GM12801 (cell line): ENCODE results near the gene RAPGEFL1.

ENCODE experiments used
- TF ChIP-seq, protein P1 (sequence below): IDR thresholded peaks from one replicate; pipeline ENCODE4 v1.5.1; 2011; ENCODE audit warnings: control low read depth; ENCODE audit not compliant: insufficient read length; ENCODE audit errors: extremely low read depth

The RAPGEFL1 gene

DNA sequence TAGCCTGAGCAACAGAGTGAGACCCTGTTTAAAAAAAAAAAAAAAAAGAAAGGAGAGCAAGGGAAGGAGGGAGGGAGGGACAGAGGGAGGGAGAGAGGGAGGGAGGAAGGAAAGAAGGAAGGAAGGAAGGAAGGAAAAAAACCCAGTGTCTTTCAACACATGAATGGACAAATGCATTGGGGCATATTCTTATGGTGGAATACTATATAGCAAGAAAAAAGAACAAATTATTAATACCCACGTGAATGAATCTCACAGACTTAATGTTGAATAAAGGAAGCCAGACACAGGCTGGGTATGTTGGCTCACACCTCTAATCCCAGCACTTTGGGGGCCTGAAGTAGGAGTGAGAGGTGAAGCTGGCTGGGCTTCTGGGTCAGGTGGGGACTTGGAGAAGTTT, 20.3 kb downstream of the RAPGEFL1 start:
- TF ChIP-seq, protein P1, sequence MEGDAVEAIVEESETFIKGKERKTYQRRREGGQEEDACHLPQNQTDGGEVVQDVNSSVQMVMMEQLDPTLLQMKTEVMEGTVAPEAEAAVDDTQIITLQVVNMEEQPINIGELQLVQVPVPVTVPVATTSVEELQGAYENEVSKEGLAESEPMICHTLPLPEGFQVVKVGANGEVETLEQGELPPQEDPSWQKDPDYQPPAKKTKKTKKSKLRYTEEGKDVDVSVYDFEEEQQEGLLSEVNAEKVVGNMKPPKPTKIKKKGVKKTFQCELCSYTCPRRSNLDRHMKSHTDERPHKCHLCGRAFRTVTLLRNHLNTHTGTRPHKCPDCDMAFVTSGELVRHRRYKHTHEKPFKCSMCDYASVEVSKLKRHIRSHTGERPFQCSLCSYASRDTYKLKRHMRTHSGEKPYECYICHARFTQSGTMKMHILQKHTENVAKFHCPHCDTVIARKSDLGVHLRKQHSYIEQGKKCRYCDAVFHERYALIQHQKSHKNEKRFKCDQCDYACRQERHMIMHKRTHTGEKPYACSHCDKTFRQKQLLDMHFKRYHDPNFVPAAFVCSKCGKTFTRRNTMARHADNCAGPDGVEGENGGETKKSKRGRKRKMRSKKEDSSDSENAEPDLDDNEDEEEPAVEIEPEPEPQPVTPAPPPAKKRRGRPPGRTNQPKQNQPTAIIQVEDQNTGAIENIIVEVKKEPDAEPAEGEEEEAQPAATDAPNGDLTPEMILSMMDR, result no peak

DNA sequence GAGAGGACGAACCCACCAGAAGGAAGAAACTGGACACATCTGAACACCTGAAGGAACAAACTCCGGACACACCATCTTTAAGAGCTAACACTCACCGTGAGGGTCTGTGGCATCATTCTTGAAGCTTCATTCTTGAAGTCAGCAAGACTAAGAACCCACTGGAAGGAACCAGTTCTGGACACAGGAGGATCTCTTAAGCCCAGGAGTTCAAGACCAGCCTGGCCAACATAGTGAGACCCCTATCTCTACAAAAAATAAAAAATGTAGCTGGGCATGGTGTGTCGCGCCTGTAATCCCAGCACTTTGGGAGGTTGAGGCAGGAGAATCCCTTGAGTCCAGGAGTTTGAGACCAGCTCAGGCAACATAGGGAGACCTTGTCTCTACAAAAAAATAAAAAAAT, 21.3 kb downstream of the RAPGEFL1 start:
- TF ChIP-seq, protein P1, result no peak

DNA sequence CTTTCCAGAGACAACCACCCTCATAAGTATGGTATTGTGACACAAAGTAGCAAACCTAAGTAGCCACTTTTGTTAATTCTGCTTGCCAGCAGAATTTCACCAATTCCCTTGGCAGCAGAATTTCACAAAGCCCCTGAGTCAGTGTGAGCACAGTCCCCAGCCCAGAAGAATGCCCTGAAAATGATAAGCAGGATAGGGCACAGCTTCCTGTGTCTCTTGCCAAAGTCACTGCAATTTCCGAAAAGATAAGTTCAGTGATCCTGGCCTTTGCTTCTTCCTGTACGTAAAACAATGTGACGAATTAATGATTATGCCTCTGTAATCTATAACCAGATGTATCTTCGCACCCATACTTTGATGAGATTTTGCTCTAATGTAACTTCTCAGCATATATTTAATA, 25.9 kb downstream of the RAPGEFL1 start:
- TF ChIP-seq, protein P1, result no peak

DNA sequence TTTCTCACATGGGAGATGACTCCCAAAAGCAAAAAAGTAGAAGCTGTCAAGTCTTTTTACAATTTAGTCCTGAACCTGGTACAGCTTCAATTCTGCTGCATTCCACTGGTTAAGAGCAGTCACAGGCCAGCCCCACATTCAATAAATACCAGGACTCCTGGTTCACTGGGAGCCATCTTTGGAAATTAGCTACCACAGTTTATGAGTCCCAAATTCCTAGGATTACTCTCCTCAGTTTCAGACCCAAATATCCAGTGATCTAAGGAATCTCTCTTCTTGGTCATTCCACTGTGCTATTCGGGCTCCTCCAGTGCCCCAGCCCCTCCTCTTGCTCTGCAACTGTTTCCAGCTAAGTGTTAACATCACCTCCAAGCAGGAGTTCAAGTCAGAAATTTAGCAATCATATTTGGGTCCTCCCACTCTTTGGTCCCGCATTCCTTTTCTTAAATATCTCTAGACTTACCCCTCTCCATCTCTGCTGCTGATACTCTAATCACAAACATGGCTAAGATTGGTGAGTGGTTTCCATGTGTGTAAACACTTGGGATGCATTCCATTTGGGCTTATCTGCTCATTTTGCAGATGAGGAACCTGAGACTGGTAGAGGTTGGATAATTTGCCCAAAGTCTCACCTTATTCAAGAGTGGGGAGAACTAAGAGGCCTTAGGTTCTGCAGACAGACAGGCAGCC, 32.3 kb downstream of the RAPGEFL1 start:
- TF ChIP-seq, protein P1, result no peak

DNA sequence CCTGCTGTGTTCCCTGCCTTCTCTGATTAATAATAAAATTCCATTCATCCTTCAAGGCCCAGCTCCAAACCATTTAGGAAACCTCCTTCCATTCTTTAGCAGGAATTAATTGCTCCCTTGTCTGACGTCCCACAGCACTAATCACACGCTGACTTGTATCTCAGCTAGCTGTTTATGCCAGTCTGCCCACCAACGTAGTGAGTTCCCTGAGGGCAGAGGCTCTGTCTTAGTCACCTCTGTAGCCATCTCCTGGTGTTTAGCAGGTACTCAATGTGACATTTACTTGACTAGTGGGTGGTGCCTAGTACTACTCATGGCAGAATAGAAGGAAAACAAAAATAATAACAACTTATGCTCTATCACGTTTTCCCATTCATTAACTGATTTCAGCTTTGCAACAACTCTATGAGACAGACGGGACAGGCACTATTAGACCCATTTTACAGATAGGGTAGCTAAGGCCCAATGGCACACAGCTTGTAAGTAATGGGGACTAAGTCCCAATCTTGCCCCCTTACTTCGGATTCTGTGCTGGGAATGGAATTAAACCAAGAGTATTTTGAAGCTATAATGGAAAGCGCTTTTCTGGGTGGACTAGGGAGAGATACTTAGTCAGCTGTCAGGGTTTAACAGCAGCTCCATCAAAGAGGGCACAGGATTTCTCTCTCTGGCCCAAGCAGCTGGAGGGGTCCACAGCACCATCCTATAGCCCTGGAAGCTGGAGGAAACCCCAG, 40.9 kb downstream of the RAPGEFL1 start:
- TF ChIP-seq, protein P1, result no peak

DNA sequence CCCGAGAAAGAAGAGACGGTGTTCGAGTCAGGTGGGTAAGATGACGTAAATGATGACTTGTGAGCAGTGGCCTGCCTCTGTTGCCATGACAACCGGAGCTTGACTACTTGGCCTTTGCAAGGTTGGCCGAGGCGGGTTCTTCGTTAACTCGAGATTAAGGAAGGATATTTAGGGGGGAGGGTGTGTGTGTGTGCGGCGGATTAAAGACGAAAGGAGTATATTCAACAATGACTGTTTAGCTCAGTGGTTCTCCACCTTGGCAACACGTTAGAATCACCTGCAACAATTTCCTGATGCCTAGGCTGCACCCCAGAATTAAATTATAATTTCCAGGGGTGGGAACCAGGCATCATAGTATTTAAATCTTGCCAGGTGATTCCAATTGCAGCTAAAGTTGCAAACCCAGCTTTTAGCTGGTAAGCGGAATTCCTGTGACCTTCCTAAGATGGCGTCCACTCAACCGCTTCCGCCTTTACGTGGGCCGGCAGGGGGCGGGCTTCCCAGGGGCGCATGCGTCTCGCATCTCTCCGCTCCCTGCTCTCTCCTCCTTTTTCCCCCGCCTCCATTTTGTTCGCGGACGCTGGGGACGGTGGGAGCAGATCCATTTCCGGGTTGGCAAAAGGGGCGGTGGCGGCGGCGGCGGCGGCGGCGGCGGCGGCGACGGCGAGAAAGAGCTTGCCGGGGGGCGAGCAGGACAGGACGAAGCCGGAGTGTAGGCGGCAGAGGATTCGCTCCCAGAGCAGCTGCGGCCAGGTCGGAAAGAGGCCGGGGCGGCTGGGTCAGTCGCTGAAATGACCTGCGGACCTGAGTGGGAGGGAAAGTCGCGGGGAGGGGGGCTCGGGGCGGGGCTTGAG, 41.7 kb downstream of the RAPGEFL1 start, which contains the start of gene WIPF2:
Gene WIPF2 (plus strand): TSS at position 565 of the 854 bp plus-strand sequence. CDS start 37,156 bp downstream, outside the sequence.
- TF ChIP-seq, protein P1, result no peak

DNA sequence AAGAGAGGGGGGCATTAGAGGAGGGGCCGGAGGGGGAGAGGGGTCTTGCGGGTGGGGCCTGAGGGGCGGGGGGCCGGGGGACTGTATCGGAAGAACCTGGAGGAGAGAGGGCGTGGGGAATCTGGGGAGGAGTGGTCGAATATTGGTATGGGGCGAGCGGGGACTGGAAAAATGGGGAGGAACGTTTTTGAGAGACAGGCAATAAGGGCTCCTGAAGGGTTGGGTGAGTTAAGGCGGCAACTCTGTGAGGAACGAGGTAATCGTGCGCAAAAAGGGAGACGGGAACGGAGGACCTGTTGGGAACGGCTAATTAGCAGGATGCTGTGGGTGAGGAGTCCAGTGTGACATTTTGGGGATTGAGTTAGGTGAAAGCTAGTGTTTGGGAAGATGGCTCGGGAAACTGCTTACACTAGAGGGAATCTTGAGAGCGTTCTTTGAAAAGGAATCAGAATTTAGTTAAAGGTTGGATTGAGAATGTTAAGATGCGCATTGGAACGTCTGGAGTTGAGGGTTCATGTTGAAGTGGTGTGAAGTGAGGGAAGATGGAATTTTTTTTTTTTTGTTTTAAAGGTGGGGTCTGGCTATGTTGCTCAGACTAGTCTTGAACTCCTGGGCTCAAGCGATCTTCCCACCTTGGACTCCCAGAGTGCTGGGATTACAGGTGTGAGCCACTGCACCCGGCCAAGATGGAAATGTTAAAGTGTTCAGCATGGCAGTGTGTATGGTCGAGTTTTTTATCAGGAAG, 42.5 kb downstream of the RAPGEFL1 start:
- TF ChIP-seq, protein P1, result no peak
